Measurements from ENCODE around the gene VAC14.
A peak's percentile ranks its signal among the peaks of the same experiment; 100 is the strongest.

Gene VAC14

GRCh38 chr16:70804153-70804733, 3.3 kb upstream of the VAC14 start:
- TF ChIP-seq FOXP2 (optimal IDR thresholded peaks at IDR 0.05; ENCODE audit: control extremely low read depth, extremely low read length, insufficient read depth), result no peak
- no peak for TF ChIP-seq POLR2AphosphoS5 (IDR thresholded peaks at IDR 0.05; ENCODE audit: borderline replicate concordance, low read depth, low read length)
- no peak for TF ChIP-seq EZH2 (IDR thresholded peaks at IDR 0.05)
- Histone ChIP-seq H3K9me3 (ENCODE audit: low read depth, low read length) (no peaks in the 10 kb centered on the region), H3K27ac (no peak overlapping the region), H3K36me3 (ENCODE audit: insufficient read depth, low read length) (no peaks in the 10 kb centered on the region), H3K4me3 (no peak overlapping the region), H3K9ac (ENCODE audit: insufficient read length) (no peak overlapping the region)
- no peak for DNase-seq (ENCODE audit: low read depth, low spot score)

- TF ChIP-seq FOXP2 (optimal IDR thresholded peaks at IDR 0.05; ENCODE audit: control extremely low read depth, extremely low read length, insufficient read depth) (no peak), POLR2AphosphoS5 (IDR thresholded peaks at IDR 0.05; ENCODE audit: borderline replicate concordance, low read depth, low read length) (no peak), EZH2 (IDR thresholded peaks at IDR 0.05) (no peak)
- Histone ChIP-seq H3K36me3 (ENCODE audit: insufficient read depth, low read length) (no peaks in the 10 kb centered on the region), H3K9me3 (ENCODE audit: low read depth, low read length) (no peaks in the 10 kb centered on the region), H3K4me3 (no peak overlapping the region), H3K9ac (ENCODE audit: insufficient read length) (no peak overlapping the region), H3K27ac (no peak overlapping the region)
- DNase-seq (ENCODE audit: low read depth, low spot score), result no peak
These were observed 2.4 kb upstream of the VAC14 start for GRCh38 chr16:70803319-70803718.

GRCh38 chr16:70801611-70802010, 653 bp upstream of the VAC14 start:
- Histone ChIP-seq H3K27ac (no peak overlapping the region), H3K36me3 (ENCODE audit: insufficient read depth, low read length) (no peaks in the 10 kb centered on the region), H3K9me3 (ENCODE audit: low read depth, low read length) (no peaks in the 10 kb centered on the region), H3K4me3 (peak overlapping the region; percentile 79), H3K9ac (ENCODE audit: insufficient read length) (no peak overlapping the region)
- TF ChIP-seq EZH2 (IDR thresholded peaks at IDR 0.05) (no peak), FOXP2 (optimal IDR thresholded peaks at IDR 0.05; ENCODE audit: control extremely low read depth, extremely low read length, insufficient read depth) (no peak), POLR2AphosphoS5 (IDR thresholded peaks at IDR 0.05; ENCODE audit: borderline replicate concordance, low read depth, low read length) (no peak)
- DNase-seq (ENCODE audit: low read depth, low spot score), result no peak

DNA sequence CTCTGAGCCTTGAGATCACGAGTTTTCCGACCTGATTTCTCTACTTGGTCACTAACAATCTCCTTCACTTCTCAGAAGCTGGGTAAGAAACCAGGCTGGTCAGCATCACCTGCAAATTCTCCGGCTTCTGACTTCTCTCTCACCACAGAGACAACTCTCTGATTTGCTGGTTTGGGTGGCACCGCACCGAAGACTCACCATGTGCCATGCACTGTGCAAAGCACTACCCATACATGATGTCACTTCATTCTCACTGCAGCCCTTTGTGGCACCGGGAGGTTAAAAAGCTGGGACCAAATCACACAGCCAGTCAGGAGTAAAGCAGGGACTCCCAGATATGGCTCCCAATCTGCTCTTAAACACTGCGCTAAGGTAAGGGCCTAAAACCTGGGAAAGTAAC, 647 bp downstream of the VAC14 start:
- H3K27ac ChIP-seq, result no peak overlapping the region
- peak overlapping the region; percentile 79 for H3K4me3 ChIP-seq
- no peaks in the 10 kb centered on the region for H3K9me3 ChIP-seq (ENCODE audit: low read depth, low read length)
- H3K36me3 ChIP-seq (ENCODE audit: insufficient read depth, low read length), result no peaks in the 10 kb centered on the region
- DNase-seq (ENCODE audit: low read depth, low spot score), result no peak
- no peak for TF ChIP-seq FOXP2 (optimal IDR thresholded peaks at IDR 0.05; ENCODE audit: control extremely low read depth, extremely low read length, insufficient read depth)
- TF ChIP-seq EZH2 (IDR thresholded peaks at IDR 0.05), result no peak
- TF ChIP-seq POLR2AphosphoS5 (IDR thresholded peaks at IDR 0.05; ENCODE audit: borderline replicate concordance, low read depth, low read length), result no peak
- H3K9ac ChIP-seq (ENCODE audit: insufficient read length), result peak overlapping the region; percentile 77

DNA sequence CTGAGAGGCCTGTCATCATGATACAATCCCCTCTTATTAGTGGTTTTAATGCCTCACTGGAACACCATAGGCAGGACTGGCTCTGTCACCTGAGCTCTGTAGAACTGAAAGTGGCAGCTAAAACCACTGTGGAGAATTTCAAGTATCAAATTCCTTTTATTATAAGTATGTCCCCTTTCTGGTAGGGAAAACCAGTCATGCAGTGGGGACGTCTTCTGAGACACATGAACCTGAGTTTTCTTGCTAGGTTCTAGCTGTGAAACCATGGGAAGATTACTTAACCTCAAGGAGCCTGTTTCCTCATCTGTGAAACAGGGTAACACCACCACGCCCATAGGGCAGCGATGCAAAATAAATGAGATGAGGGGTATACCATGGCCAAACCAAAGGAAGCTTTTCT, 4.7 kb downstream of the VAC14 start:
- H3K9ac ChIP-seq (ENCODE audit: insufficient read length), result no peak overlapping the region
- H3K9me3 ChIP-seq (ENCODE audit: low read depth, low read length), result no peaks in the 10 kb centered on the region
- TF ChIP-seq POLR2AphosphoS5 (IDR thresholded peaks at IDR 0.05; ENCODE audit: borderline replicate concordance, low read depth, low read length) (no peak), FOXP2 (optimal IDR thresholded peaks at IDR 0.05; ENCODE audit: control extremely low read depth, extremely low read length, insufficient read depth) (no peak), EZH2 (IDR thresholded peaks at IDR 0.05) (no peak)
- no peak for DNase-seq (ENCODE audit: low read depth, low spot score)
- H3K27ac ChIP-seq, result no peak overlapping the region
- no peak overlapping the region for H3K4me3 ChIP-seq
- H3K36me3 ChIP-seq (ENCODE audit: insufficient read depth, low read length), result no peaks in the 10 kb centered on the region

DNA sequence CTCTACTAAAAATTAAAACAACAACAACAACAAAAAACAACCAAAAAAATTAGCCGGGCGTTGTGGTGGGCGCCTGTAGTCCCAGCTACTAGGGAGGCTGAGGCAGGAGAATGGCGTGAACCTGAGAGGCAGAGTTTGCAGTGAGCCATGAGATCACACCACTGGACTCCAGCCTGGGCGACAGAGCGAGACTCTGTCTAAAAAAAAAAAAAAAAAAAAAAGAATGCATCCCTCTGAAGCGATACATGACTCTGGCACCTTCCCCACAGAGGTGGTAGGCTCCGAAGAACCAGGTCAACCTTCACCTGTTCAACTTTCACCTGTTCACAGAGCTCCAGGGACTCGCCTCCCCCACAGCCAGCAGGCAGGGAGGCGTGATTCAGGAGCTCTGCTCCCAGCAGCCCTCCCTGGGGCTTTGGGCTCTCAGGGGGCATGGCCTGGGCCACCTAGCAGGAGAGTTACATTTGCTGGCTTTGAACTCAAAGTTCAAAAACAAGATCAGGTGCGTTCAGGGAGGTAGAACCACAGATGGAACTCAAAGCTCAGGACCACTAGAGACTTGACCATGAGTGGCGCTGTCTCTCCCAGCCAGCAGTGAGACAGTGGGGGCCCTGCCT, 5.6 kb downstream of the VAC14 start:
- Histone ChIP-seq H3K9ac (ENCODE audit: insufficient read length) (no peak overlapping the region), H3K36me3 (ENCODE audit: insufficient read depth, low read length) (no peaks in the 10 kb centered on the region), H3K27ac (no peak overlapping the region), H3K4me3 (no peak overlapping the region), H3K9me3 (ENCODE audit: low read depth, low read length) (no peaks in the 10 kb centered on the region)
- no peak for TF ChIP-seq EZH2 (IDR thresholded peaks at IDR 0.05)
- TF ChIP-seq POLR2AphosphoS5 (IDR thresholded peaks at IDR 0.05; ENCODE audit: borderline replicate concordance, low read depth, low read length), result no peak
- no peak for TF ChIP-seq FOXP2 (optimal IDR thresholded peaks at IDR 0.05; ENCODE audit: control extremely low read depth, extremely low read length, insufficient read depth)
- DNase-seq (ENCODE audit: low read depth, low spot score), result no peak

DNA sequence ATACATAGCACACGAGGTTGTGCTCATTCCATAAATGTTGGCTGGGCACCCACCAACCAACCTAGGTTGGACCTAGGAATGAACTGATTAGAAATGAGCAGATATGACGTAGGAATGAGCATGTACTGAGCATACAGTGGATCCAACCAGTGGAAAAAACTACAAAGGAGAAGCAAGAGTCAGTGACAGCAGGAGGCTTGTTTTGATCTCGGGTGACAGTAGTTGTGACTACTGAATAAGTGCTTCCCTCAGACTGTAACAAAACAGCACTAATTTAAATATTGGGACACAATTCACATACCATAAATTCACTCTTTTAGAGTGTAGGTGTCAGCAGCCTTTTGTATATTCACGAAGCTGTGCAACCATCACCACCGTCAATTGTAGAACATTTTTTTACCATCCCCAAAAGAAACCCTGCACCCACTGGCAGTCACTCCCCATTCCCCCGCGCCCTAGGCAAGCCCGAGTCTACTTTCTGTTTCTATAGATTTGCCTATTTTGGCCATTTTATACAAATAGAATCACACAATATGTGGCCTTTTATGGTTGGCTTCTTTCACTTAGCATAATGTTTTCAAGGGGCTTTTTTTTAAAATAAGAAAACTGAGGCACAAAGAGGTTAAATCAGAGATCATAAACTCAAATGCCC, 7.0 kb downstream of the VAC14 start:
- Histone ChIP-seq H3K9ac (ENCODE audit: insufficient read length) (no peak overlapping the region), H3K9me3 (ENCODE audit: low read depth, low read length) (no peaks in the 10 kb centered on the region), H3K4me3 (no peak overlapping the region), H3K36me3 (ENCODE audit: insufficient read depth, low read length) (no peaks in the 10 kb centered on the region), H3K27ac (no peak overlapping the region)
- no peak for DNase-seq (ENCODE audit: low read depth, low spot score)
- TF ChIP-seq FOXP2 (optimal IDR thresholded peaks at IDR 0.05; ENCODE audit: control extremely low read depth, extremely low read length, insufficient read depth), result no peak
- no peak for TF ChIP-seq EZH2 (IDR thresholded peaks at IDR 0.05)
- TF ChIP-seq POLR2AphosphoS5 (IDR thresholded peaks at IDR 0.05; ENCODE audit: borderline replicate concordance, low read depth, low read length), result no peak

- no peak for DNase-seq (ENCODE audit: low read depth, low spot score)
- Histone ChIP-seq H3K9ac (ENCODE audit: insufficient read length) (no peak overlapping the region), H3K36me3 (ENCODE audit: insufficient read depth, low read length) (no peaks in the 10 kb centered on the region; the same call in 1 of the 2 replicates), H3K4me3 (no peak overlapping the region), H3K9me3 (ENCODE audit: low read depth, low read length) (no peaks in the 10 kb centered on the region), H3K27ac (no peak overlapping the region)
- TF ChIP-seq POLR2AphosphoS5 (IDR thresholded peaks at IDR 0.05; ENCODE audit: borderline replicate concordance, low read depth, low read length) (no peak), FOXP2 (optimal IDR thresholded peaks at IDR 0.05; ENCODE audit: control extremely low read depth, extremely low read length, insufficient read depth) (no peak), EZH2 (IDR thresholded peaks at IDR 0.05) (no peak)
These were observed 10.1 kb downstream of the VAC14 start for GRCh38 chr16:70790815-70791214.
